Right atrium auricular region (tissue), 2 donors: ENCODE results near the gene TMIGD1. TPM values are rescaled to one million over a fixed set of nuclear protein-coding genes. Genes with fewer than 3 reads are reported as not detected.

ENCODE experiments used
- DNase-seq: peaks from one replicate; pipeline ENCODE4 v3.0.0-alpha.2; 2019; ENCODE audit warnings: low spot score
- H3K27ac ChIP-seq, 2 donors: fragments of 200-600 bp; sonication (generic); 1 replicate in 1 of 2; 2 replicates in 1 of 2; pipeline ENCODE4 v1.5.1; 2016 to 2019
- H3K27me3 ChIP-seq, 2 donors: fragments of 200-600 bp; sonication (generic); one replicate each; pipeline versions ENCODE4 v1.5.1 to v1.6.0; 2017 to 2019
- H3K36me3 ChIP-seq: fragments of 200-600 bp; sonication (generic); one replicate; pipeline ENCODE4 v1.5.1; 2016
- H3K4me1 ChIP-seq, 2 donors: fragments of 200-600 bp; sonication (generic); one replicate each; pipeline versions ENCODE4 v1.5.1 to v1.6.0; 2017 to 2019
- H3K4me3 ChIP-seq, 2 donors: fragments of 200-600 bp; sonication (generic); 1 replicate in 1 of 2; 2 replicates in 1 of 2; pipeline ENCODE4 v1.5.1; 2017 to 2019; ENCODE audit warnings: mild to moderate bottlenecking in 1 of 2, moderate library complexity in 1 of 2
- H3K9me3 ChIP-seq, 2 donors: fragments of 200-600 bp; sonication (generic); one replicate each; pipeline ENCODE4 v1.5.1; 2019
- CTCF ChIP-seq, 2 donors: fragments of 200-600 bp; sonication (generic); IDR thresholded peaks; one replicate each; pipeline ENCODE4 v1.5.1; 2019; ENCODE audit warnings: antibody characterized with exemption in 2 of 2
- total RNA-seq, 2 donors: library from RNA; depleted of rRNA; stranded (reverse); fragments of >200 nt; gene quantifications; one replicate each; pipeline ENCODE4 v1.1.0, GENCODE V29; 2016

The TMIGD1 gene
- total RNA-seq, 2 donors from 2014 or later: not detected

GRCh38 chr17:30334421-30334820 is 564 bp upstream of the TMIGD1 start:
- Histone ChIP-seq H3K9me3 (no peaks in the 10 kb centered on the region), H3K27me3 (no peaks in the 10 kb centered on the region), H3K4me1 (no peaks in the 10 kb centered on the region), H3K4me3 (no peak overlapping the region), H3K27ac (no peak overlapping the region), H3K36me3 (no peaks in the 10 kb centered on the region)
- no peak for TF ChIP-seq CTCF (IDR thresholded peaks at IDR 0.05)
- no peak for DNase-seq

GRCh38 chr17:30332057-30332542 is 1.8 kb downstream of the TMIGD1 start:
- Histone ChIP-seq H3K9me3 (no peaks in the 10 kb centered on the region), H3K27ac (no peak overlapping the region), H3K27me3 (no peaks in the 10 kb centered on the region), H3K36me3 (no peaks in the 10 kb centered on the region), H3K4me1 (no peaks in the 10 kb centered on the region), H3K4me3 (no peak overlapping the region)
- TF ChIP-seq CTCF (IDR thresholded peaks at IDR 0.05): no peak
- DNase-seq: no peak

GRCh38 chr17:30326809-30327208 is 7.0 kb downstream of the TMIGD1 start:
- Histone ChIP-seq H3K27ac (no peak overlapping the region), H3K4me3 (no peak overlapping the region), H3K27me3 (no peaks in the 10 kb centered on the region), H3K36me3 (no peaks in the 10 kb centered on the region), H3K9me3 (no peaks in the 10 kb centered on the region), H3K4me1 (no peaks in the 10 kb centered on the region)
- DNase-seq: no peak
- TF ChIP-seq CTCF (IDR thresholded peaks at IDR 0.05): no peak

GRCh38 chr17:30324723-30325122 is 9.1 kb downstream of the TMIGD1 start:
- Histone ChIP-seq H3K4me3 (no peak overlapping the region), H3K4me1 (no peaks in the 10 kb centered on the region), H3K27ac (no peak overlapping the region), H3K27me3 (no peaks in the 10 kb centered on the region), H3K36me3 (no peaks in the 10 kb centered on the region), H3K9me3 (no peaks in the 10 kb centered on the region)
- no peak for DNase-seq
- TF ChIP-seq CTCF (IDR thresholded peaks at IDR 0.05): no peak

- no peak for TF ChIP-seq CTCF (IDR thresholded peaks at IDR 0.05)
- H3K27me3 ChIP-seq: no peaks in the 10 kb centered on the region
- H3K9me3 ChIP-seq: no peaks in the 10 kb centered on the region
- no peak for DNase-seq
- H3K4me3 ChIP-seq: no peak overlapping the region
- no peaks in the 10 kb centered on the region for H3K36me3 ChIP-seq
- H3K27ac ChIP-seq: no peak overlapping the region
- H3K4me1 ChIP-seq: no peaks in the 10 kb centered on the region
Observed at GRCh38 chr17:30323895-30324319, 9.9 kb downstream of the TMIGD1 start.

- TF ChIP-seq CTCF (IDR thresholded peaks at IDR 0.05): no peak
- no peaks in the 10 kb centered on the region for H3K27me3 ChIP-seq
- H3K36me3 ChIP-seq: no peaks in the 10 kb centered on the region
- no peak overlapping the region for H3K4me3 ChIP-seq
- DNase-seq: no peak
- H3K9me3 ChIP-seq: no peaks in the 10 kb centered on the region
- no peaks in the 10 kb centered on the region for H3K4me1 ChIP-seq
- no peak overlapping the region for H3K27ac ChIP-seq
Observed at GRCh38 chr17:30323262-30323894, 10.5 kb downstream of the TMIGD1 start.
